Common myeloid progenitor, CD34-positive (primary cell): ENCODE data around the gene COMMD10.
A peak's percentile ranks its signal among the peaks of the same experiment; 100 is the strongest.
"Not testable (repeated sequence)": the region's sequence is repeated elsewhere in the genome, so short reads cannot be mapped to it uniquely, and the experiment has no call there.

Source experiments
- CTCF ChIA-PET: fragments of 350-600 bp; sonication (Branson Sonifier 250); formaldehyde crosslinking; loops from one replicate; lab custom pipeline; 2021; ENCODE audit warnings: antibody characterized with exemption; lab: Charles Lee
- POLR2A ChIA-PET: fragments of 350-600 bp; sonication (Branson Sonifier 250); formaldehyde crosslinking; loops from one replicate; lab custom pipeline; 2021; ENCODE audit warnings: antibody characterized with exemption; lab: Charles Lee
- DNase-seq, 3 donors: peaks; one replicate each; pipeline versions ENCODE4 v3.0.0 to v3.0.0-alpha.2; 2013
- H3K27ac ChIP-seq, 2 experiments: 1 replicate in 1 of 2; 2 replicates in 1 of 2; pipeline ENCODE4 v1.7.0; 2013; ENCODE audit warnings: inconsistent platforms in 2 of 2, low read length in 2 of 2, mild to moderate bottlenecking in 2 of 2, low read depth in 1 of 2, moderate library complexity in 1 of 2; ENCODE audit not compliant: severe bottlenecking in 2 of 2, insufficient read depth in 1 of 2, poor library complexity in 1 of 2
- H3K27me3 ChIP-seq, 5 experiments: replicated peaks in 2 of 5; 1 replicate in 3 of 5; 2 replicates in 2 of 5; pipeline versions ENCODE4 v1.6.1 to v1.7.0; 2013; ENCODE audit warnings: low read length in 4 of 5, mild to moderate bottlenecking in 2 of 5, moderate library complexity in 2 of 5, inconsistent platforms in 1 of 5; ENCODE audit not compliant: insufficient read depth in 5 of 5, control insufficient read depth in 4 of 5
- H3K36me3 ChIP-seq, 4 experiments: 1 replicate in 2 of 4; 2 replicates in 2 of 4; pipeline versions ENCODE4 v1.6.1 to v1.7.0; 2013; ENCODE audit warnings: low read length in 3 of 4, control low read depth in 1 of 4, mild to moderate bottlenecking in 1 of 4; ENCODE audit not compliant: control insufficient read depth in 4 of 4, insufficient read depth in 4 of 4
- H3K4me1 ChIP-seq, 4 experiments: 1 replicate in 3 of 4; 2 replicates in 1 of 4; pipeline versions ENCODE4 v1.6.1 to v1.7.1; 2013; ENCODE audit warnings: low read length in 3 of 4, mild to moderate bottlenecking in 3 of 4, control low read depth in 1 of 4, inconsistent platforms in 1 of 4, moderate library complexity in 1 of 4; ENCODE audit not compliant: control insufficient read depth in 4 of 4, insufficient read depth in 4 of 4; ENCODE audit errors: control extremely low read depth in 1 of 4
- H3K4me3 ChIP-seq, 7 experiments: 1 replicate in 4 of 7; 2 replicates in 3 of 7; pipeline versions ENCODE4 v1.5.1 to v1.7.0; 2013; ENCODE audit warnings: mild to moderate bottlenecking in 7 of 7, low read length in 6 of 7, moderate library complexity in 6 of 7, inconsistent platforms in 2 of 7, low read depth in 2 of 7, control low read depth in 1 of 7; ENCODE audit not compliant: insufficient read depth in 4 of 7, control insufficient read depth in 1 of 7; ENCODE audit errors: extremely low read depth in 1 of 7
- H3K9me3 ChIP-seq, 5 experiments: 1 replicate in 4 of 5; 2 replicates in 1 of 5; pipeline versions ENCODE4 v1.6.1 to v1.7.1; 2013; ENCODE audit warnings: low read length in 4 of 5, mild to moderate bottlenecking in 2 of 5, inconsistent platforms in 1 of 5, low read depth in 1 of 5, moderate library complexity in 1 of 5; ENCODE audit not compliant: control insufficient read depth in 4 of 5, insufficient read depth in 2 of 5; ENCODE audit errors: control extremely low read depth in 1 of 5
- WGBS: methylation state at CpG from one replicate; pipeline ENCODE4 v1.1.5; 2013; ENCODE audit not compliant: insufficient coverage; 5-methylcytosine and 5-hydroxymethylcytosine counted together

Gene COMMD10

DNA sequence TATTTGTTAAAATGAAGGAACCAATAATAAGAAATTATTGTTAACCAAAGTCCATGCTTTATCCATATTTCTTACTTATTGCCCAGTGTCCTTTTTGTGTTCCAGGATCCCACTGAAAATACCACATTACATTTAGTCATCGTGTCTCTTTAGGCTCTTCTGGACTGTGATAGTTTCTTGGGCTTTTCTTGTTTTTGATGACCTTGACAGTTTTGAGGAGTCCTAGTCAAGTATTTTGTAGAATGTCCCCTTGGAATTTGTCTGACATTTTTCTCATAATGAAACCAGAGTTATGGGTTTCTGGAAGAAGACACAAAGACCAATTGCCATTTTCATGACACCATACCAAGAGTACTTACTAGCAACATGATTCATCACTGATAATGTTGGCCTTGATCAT is 13.6 kb upstream of the COMMD10 start:
- H3K36me3 ChIP-seq: no peaks in the 10 kb centered on the region
- no peak overlapping the region for H3K27ac ChIP-seq
- H3K9me3 ChIP-seq: no peaks in the 10 kb centered on the region
- peaks cover 8 to 15% (median 11%) of the 10 kb centered on the region in 4 experiments for H3K4me1 ChIP-seq
- no peaks in the 10 kb centered on the region for H3K27me3 ChIP-seq
- no peak for DNase-seq
- H3K4me3 ChIP-seq: no peak overlapping the region
- ChIA-PET POLR2A (no interaction called here), CTCF (interaction anchor here (1.1 kb wide), 1 partner anchor 443 kb away, joined by 4 read pairs; no protein-coding TSS in a partner anchor)
- no CpG with 5 or more reads among the region's 1 CpG for WGBS

GRCh38 chr5:116075191-116075831 is 9.5 kb upstream of the COMMD10 start:
- Histone ChIP-seq H3K4me3 (peak overlapping the region in 1 of 7 experiments; percentile 2), H3K9me3 (no peaks in the 10 kb centered on the region), H3K27ac (no peak overlapping the region), H3K27me3 (no peaks in the 10 kb centered on the region), H3K4me1 (peaks cover 9 to 27% (median 16%) of the 10 kb centered on the region in 4 experiments), H3K36me3 (no peaks in the 10 kb centered on the region)
- peak; percentile 57 to 95 (median 89) for DNase-seq
- ChIA-PET POLR2A (no interaction called here), CTCF (no interaction called here)
- WGBS: 34% methylated on average over 5 of the region's 6 CpGs

DNA sequence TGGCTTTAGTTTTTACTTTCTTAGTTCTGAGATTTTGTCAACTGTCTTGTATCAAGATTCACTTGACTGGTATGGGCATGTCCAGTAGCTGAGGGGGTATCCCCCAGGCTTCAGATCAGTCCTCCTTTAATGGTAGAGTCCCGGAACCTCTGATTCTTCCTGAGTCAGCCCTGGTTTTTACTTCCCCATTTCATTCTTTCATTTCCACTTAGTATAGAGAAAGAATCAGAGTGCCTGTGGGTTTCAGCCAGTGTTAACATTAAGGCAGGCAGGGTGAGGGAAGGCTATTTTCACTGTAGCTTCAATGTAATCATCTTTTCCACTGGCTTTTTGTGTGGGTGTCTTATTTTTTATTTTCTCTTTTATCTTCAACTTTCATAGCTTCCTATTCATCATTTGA is 8.3 kb upstream of the COMMD10 start:
- peaks cover 9 to 27% (median 16%) of the 10 kb centered on the region in 4 experiments for H3K4me1 ChIP-seq
- no peaks in the 10 kb centered on the region for H3K9me3 ChIP-seq
- POLR2A ChIA-PET: no interaction called here
- CTCF ChIA-PET: interaction anchor here (0.9 to 1.2 kb wide), 2 partner anchors 9 kb away, joined by 4 to 6 read pairs; partner anchors contain the start of gene COMMD10
- H3K27ac ChIP-seq: no peak overlapping the region
- peak overlapping the region in 1 of 7 experiments; percentile 30 for H3K4me3 ChIP-seq
- H3K36me3 ChIP-seq: no peaks in the 10 kb centered on the region
- peak; percentile 45 to 84 (median 77) for DNase-seq
- no CpG with 5 or more reads among the region's 1 CpG for WGBS
- H3K27me3 ChIP-seq: no peaks in the 10 kb centered on the region

DNA sequence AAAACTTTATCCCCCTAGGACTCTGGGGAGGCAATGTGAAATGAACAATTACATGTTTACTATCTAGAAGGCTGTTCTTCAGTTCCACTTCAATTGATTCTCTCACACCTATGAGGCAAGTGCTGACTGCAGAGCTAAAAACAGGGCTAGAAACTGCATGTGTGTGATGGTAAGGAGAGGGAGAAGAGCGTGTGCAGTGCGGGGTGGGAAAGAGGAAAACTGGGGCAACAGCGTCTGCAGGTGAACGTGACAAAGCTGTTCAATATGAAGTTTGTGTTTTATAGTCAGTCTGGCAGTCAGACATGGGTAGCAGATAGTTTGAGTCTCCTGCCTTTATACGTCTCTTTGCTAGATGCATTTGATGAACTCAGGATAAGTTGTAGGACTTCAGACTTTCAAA is 6.6 kb upstream of the COMMD10 start:
- Histone ChIP-seq H3K4me1 (peaks cover 9 to 27% (median 16%) of the 10 kb centered on the region in 4 experiments), H3K36me3 (peaks cover 0 to 3% (median 0%) of the 10 kb centered on the region in 4 experiments), H3K9me3 (no peaks in the 10 kb centered on the region), H3K27ac (no peak overlapping the region), H3K4me3 (no peak overlapping the region), H3K27me3 (no peaks in the 10 kb centered on the region)
- CTCF ChIA-PET: no interaction called here
- POLR2A ChIA-PET: no interaction called here
- no peak for DNase-seq
- 98% methylated on average over 5 of the region's 5 CpGs for WGBS

GRCh38 chr5:116084287-116084691 is 536 bp upstream of the COMMD10 start:
- peak; percentile 19 to 59 (median 47) for DNase-seq
- peak overlapping the region; percentile 64 to 90 for H3K27ac ChIP-seq
- H3K36me3 ChIP-seq: peaks cover 0 to 6% (median 5%) of the 10 kb centered on the region in 4 experiments
- H3K4me3 ChIP-seq: peak overlapping the region; percentile 13 to 98 (median 85)
- 6% methylated on average over 3 of the region's 11 CpGs for WGBS
- POLR2A ChIA-PET: interaction anchor here (0.9 to 1.4 kb wide), 2 partner anchors 10 to 51 kb away, joined by 3 read pairs; no protein-coding TSS in a partner anchor
- no peaks in the 10 kb centered on the region for H3K27me3 ChIP-seq
- peaks cover 9 to 16% (median 14%) of the 10 kb centered on the region in 4 experiments for H3K4me1 ChIP-seq
- CTCF ChIA-PET: interaction anchor here (1.6 kb wide), 1 partner anchor 8 kb away, joined by 6 read pairs; no protein-coding TSS in a partner anchor
- no peaks in the 10 kb centered on the region for H3K9me3 ChIP-seq

DNA sequence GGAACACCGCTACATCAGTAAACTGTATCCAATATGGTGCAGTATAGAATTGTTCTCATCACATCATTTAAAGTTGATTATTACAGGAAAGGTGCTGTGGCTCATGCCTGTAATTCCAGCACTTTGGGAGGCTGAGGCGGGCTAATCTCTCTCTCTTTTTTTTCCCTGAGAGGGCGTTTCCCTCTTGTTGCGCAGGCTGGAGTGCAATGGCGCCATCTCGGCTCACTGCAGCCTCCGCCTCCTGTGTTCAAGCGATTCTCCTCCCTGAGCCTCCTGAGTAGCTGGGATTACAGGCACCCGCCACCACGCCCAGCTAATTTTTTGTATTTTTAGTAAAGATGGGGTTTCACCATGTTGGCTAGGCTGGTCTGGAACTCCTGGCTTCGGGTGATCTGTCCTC is 1.5 kb downstream of the COMMD10 start:
- ChIA-PET CTCF (interaction anchor here (1.0 to 1.8 kb wide), 2 partner anchors 10 to 18 kb away, joined by 3 to 4 read pairs; no protein-coding TSS in a partner anchor), POLR2A (interaction anchor here (0.6 kb wide), 1 partner anchor 422 kb away, joined by 3 read pairs; no protein-coding TSS in a partner anchor)
- H3K27me3 ChIP-seq, H3K9me3 ChIP-seq, H3K27ac ChIP-seq, H3K36me3 ChIP-seq, DNase-seq: not testable (repeated sequence)
- 100% methylated on average over 3 of the region's 11 CpGs for WGBS
- Histone ChIP-seq H3K4me3 (peak overlapping the region in 2 of 7 experiments; percentile 69 to 90), H3K4me1 (peaks cover 9 to 16% (median 14%) of the 10 kb centered on the region in 4 experiments)

- Histone ChIP-seq H3K4me3 (no peak overlapping the region), H3K36me3 (peaks cover 4 to 22% (median 13%) of the 10 kb centered on the region in 4 experiments), H3K27ac (no peak overlapping the region), H3K4me1 (peaks cover 9 to 16% (median 14%) of the 10 kb centered on the region in 4 experiments), H3K27me3 (no peaks in the 10 kb centered on the region), H3K9me3 (no peaks in the 10 kb centered on the region)
- ChIA-PET POLR2A (no interaction called here), CTCF (no interaction called here)
- DNase-seq: peak in 2 of 3 donors; percentile 25 to 28
These were observed 3.2 kb downstream of the COMMD10 start for GRCh38 chr5:116088062-116088461.
